GM19395 (cell line): ENCODE measurements around the gene CSF2RB.
"Not testable (repeated sequence)": the region's sequence is repeated elsewhere in the genome, so short reads cannot be mapped to it uniquely, and the experiment has no call there.

Source experiments
- ATAC-seq: cut with Tn5 transposase; IDR thresholded peaks from one replicate; pipeline ENCODE4 v1.9.1; 2021; ENCODE audit warnings: mild to moderate bottlenecking, moderate library complexity; ENCODE audit not compliant: unreplicated experiment

Gene CSF2RB

GRCh38 chr22:36961626-36962025, 48.2 kb downstream of the CSF2RB start:
- ATAC-seq, result no peak

- no peak for ATAC-seq
Measured at GRCh38 chr22:36963302-36963701, 49.9 kb downstream of the CSF2RB start.

- ATAC-seq, result no peak
Measured at GRCh38 chr22:36964106-36964505, 50.7 kb downstream of the CSF2RB start.

GRCh38 chr22:36965696-36966095, 52.3 kb downstream of the CSF2RB start:
- ATAC-seq, result no peak

- ATAC-seq, result no peak
Measured at GRCh38 chr22:36966851-36967540, 53.6 kb downstream of the CSF2RB start.

GRCh38 chr22:36968249-36968964, 55.0 kb downstream of the CSF2RB start:
- no peak for ATAC-seq

- no peak for ATAC-seq
Measured at GRCh38 chr22:36971341-36972125, 58.1 kb downstream of the CSF2RB start.

- no peak for ATAC-seq
Measured at GRCh38 chr22:36976606-36977005, 63.2 kb downstream of the CSF2RB start.

- no peak for ATAC-seq
Measured at GRCh38 chr22:36977401-36977861, 64.0 kb downstream of the CSF2RB start.

GRCh38 chr22:36977947-36978660, 64.7 kb downstream of the CSF2RB start:
- no peak for ATAC-seq

- no peak for ATAC-seq
Measured at GRCh38 chr22:36979016-36979910, 65.8 kb downstream of the CSF2RB start.

- ATAC-seq, result no peak
Measured at GRCh38 chr22:36981247-36981775, 67.9 kb downstream of the CSF2RB start.

GRCh38 chr22:36982136-36982535, 68.7 kb downstream of the CSF2RB start:
- ATAC-seq, result no peak

GRCh38 chr22:36985211-36985889, 71.9 kb downstream of the CSF2RB start:
- ATAC-seq, result no peak

- ATAC-seq, result no peak
Measured at GRCh38 chr22:36986242-36986821, 72.9 kb downstream of the CSF2RB start.

- no peak for ATAC-seq
Measured at GRCh38 chr22:36988075-36988832, 74.8 kb downstream of the CSF2RB start.

- ATAC-seq, result not testable (repeated sequence)
Measured at GRCh38 chr22:36989012-36989411, 75.6 kb downstream of the CSF2RB start.
